Panc1 (cell line): ENCODE data around the gene DSCAM. TPM values are rescaled to one million over a fixed set of nuclear protein-coding genes. Genes with fewer than 3 reads are reported as not detected.

Experiments used
- ATAC-seq: fragments of 200-7000 bp; cut with Tn5 transposase; 2 replicates; pipeline ENCODE4 v1.9.1; 2020; ENCODE audit warnings: mild to moderate bottlenecking, moderate library complexity
- BruUV-seq: library from RNA; stranded (reverse); fragments of 400-500 nt; replicated peaks from 2 replicates; lab custom pipeline; 2021; lab: Mats Ljungman, UMichigan
- CTCF ChIA-PET: fragments of 300-600 bp; sonication (Branson Sonifier 250); formaldehyde crosslinking; loops from one replicate; lab custom pipeline; 2022; ENCODE audit warnings: antibody characterized with exemption; lab: Charles Lee
- POLR2A ChIA-PET: fragments of 300-600 bp; sonication (Branson Sonifier 250); formaldehyde crosslinking; loops from one replicate; lab custom pipeline; 2022; ENCODE audit warnings: antibody characterized with exemption; lab: Charles Lee
- DNase-seq: peaks from one replicate; pipeline ENCODE4 v3.0.0-alpha.2; 2010; ENCODE audit warnings: low read depth, low spot score
- H3K27ac ChIP-seq: 2 replicates; pipeline ENCODE4 v1.5.1; 2011; ENCODE audit warnings: mild to moderate bottlenecking, low read length, inconsistent platforms
- H3K27me3 ChIP-seq: fragments of 200-500 bp; sonication (Bioruptor generic); 2 replicates; pipeline ENCODE4 v1.6.0; 2014; ENCODE audit warnings: low read length, inconsistent platforms; ENCODE audit not compliant: control insufficient read depth, insufficient read depth
- H3K36me3 ChIP-seq: fragments of 200-500 bp; sonication (Bioruptor generic); 2 replicates; pipeline ENCODE4 v1.5.1; 2014; ENCODE audit warnings: inconsistent platforms, mild to moderate bottlenecking, low read length, moderate library complexity; ENCODE audit not compliant: control insufficient read depth, insufficient read depth
- H3K4me1 ChIP-seq: 2 replicates; pipeline ENCODE4 v1.5.1; 2011; ENCODE audit warnings: inconsistent platforms, mild to moderate bottlenecking, low read length, moderate library complexity; ENCODE audit not compliant: control insufficient read depth, insufficient read depth
- H3K4me3 ChIP-seq, 2 experiments: 2 replicates each; pipeline ENCODE4 v1.5.1; 2011 to 2012; ENCODE audit warnings: low read depth in 2 of 2, low read length in 2 of 2, mild to moderate bottlenecking in 2 of 2, inconsistent platforms in 1 of 2, moderate library complexity in 1 of 2
- H3K9me3 ChIP-seq: fragments of 200-500 bp; sonication (Bioruptor generic); 2 replicates; pipeline ENCODE4 v1.5.1; 2014; ENCODE audit warnings: low read depth, mild to moderate bottlenecking, inconsistent platforms, low read length, moderate library complexity; ENCODE audit not compliant: control insufficient read depth, insufficient read depth
- POLR2AphosphoS5 ChIP-seq: IDR thresholded peaks from 2 replicates; pipeline ENCODE4 v1.6.1; 2012; ENCODE audit warnings: mild to moderate bottlenecking, low read depth, low read length, moderate library complexity
- SIN3A ChIP-seq: IDR thresholded peaks from 2 replicates; pipeline ENCODE4 v1.6.1; 2012; ENCODE audit warnings: low read depth, mild to moderate bottlenecking, low read length, moderate library complexity, borderline replicate concordance; ENCODE audit not compliant: insufficient read depth
- TCF7L2 ChIP-seq: IDR thresholded peaks from 2 replicates; pipeline ENCODE4 v1.6.1; 2011; ENCODE audit warnings: mild to moderate bottlenecking, low read depth, low read length, inconsistent platforms
- in situ Hi-C: cut with HindIII; loops from 2 replicates; pipeline ENCODE4 v1.10.0; 2016; ENCODE audit warnings: low sequenced_read_pairs, low pct_unique_long_range_greater_than_20kb
- intact Hi-C: fragments of 100-400 bp; cut with micrococcal nuclease; formaldehyde crosslinking; loops from one replicate; pipeline ENCODE4 v1.10.0; 2022; ENCODE audit not compliant: unreplicated experiment
- total RNA-seq: library from RNA; stranded (reverse); gene quantifications from one replicate; pipeline ENCODE4 v1.2.1, GENCODE V29; 2021; ENCODE audit not compliant: unreplicated experiment
- TF ChIP-seq, protein P1 (sequence below): fragments of 450-650 bp; IDR thresholded peaks from 2 replicates; pipeline ENCODE4 v1.5.1; 2017; ENCODE audit warnings: mild to moderate bottlenecking
- TF ChIP-seq, protein P2 (sequence below), 2 experiments: IDR thresholded peaks; 2 replicates each; pipeline ENCODE4 v1.6.1; 2011 to 2012; ENCODE audit warnings: low read depth in 2 of 2, control low read depth in 1 of 2, low read length in 1 of 2, mild to moderate bottlenecking in 1 of 2, moderate library complexity in 1 of 2; ENCODE audit not compliant: insufficient read depth in 1 of 2

The DSCAM gene
- total RNA-seq, 1 experiment from 2014 or later: not detected

DNA sequence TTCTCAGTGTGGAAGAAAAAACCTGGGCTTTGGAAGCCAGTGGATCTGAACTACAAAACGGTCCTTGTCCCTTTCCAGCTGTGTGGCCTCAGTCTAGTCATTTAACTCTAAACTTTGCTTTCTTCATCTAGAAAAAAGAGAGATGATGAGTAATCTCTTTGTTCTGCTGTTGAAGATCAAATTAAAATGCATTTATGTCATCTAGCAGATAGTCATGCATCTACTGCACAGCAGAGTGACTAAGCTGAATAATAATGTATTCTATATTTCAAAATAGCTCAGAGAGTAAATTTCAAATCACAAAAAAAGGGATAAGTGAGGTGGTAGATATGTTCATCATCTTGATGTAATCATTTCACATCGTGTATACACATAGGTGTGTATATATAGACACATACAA is 473.2 kb downstream of the DSCAM start:
- ChIA-PET CTCF (no interaction called here), POLR2A (no interaction called here)
- no peak overlapping the region for H3K4me3 ChIP-seq
- no TSS peak for BruUV-seq
- in situ Hi-C loops: no loop called here
- no peak for TF ChIP-seq SIN3A
- TF ChIP-seq, protein P1, sequence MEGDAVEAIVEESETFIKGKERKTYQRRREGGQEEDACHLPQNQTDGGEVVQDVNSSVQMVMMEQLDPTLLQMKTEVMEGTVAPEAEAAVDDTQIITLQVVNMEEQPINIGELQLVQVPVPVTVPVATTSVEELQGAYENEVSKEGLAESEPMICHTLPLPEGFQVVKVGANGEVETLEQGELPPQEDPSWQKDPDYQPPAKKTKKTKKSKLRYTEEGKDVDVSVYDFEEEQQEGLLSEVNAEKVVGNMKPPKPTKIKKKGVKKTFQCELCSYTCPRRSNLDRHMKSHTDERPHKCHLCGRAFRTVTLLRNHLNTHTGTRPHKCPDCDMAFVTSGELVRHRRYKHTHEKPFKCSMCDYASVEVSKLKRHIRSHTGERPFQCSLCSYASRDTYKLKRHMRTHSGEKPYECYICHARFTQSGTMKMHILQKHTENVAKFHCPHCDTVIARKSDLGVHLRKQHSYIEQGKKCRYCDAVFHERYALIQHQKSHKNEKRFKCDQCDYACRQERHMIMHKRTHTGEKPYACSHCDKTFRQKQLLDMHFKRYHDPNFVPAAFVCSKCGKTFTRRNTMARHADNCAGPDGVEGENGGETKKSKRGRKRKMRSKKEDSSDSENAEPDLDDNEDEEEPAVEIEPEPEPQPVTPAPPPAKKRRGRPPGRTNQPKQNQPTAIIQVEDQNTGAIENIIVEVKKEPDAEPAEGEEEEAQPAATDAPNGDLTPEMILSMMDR: no peak
- no peak for TF ChIP-seq POLR2AphosphoS5
- no peak for TF ChIP-seq TCF7L2
- TF ChIP-seq, protein P2, sequence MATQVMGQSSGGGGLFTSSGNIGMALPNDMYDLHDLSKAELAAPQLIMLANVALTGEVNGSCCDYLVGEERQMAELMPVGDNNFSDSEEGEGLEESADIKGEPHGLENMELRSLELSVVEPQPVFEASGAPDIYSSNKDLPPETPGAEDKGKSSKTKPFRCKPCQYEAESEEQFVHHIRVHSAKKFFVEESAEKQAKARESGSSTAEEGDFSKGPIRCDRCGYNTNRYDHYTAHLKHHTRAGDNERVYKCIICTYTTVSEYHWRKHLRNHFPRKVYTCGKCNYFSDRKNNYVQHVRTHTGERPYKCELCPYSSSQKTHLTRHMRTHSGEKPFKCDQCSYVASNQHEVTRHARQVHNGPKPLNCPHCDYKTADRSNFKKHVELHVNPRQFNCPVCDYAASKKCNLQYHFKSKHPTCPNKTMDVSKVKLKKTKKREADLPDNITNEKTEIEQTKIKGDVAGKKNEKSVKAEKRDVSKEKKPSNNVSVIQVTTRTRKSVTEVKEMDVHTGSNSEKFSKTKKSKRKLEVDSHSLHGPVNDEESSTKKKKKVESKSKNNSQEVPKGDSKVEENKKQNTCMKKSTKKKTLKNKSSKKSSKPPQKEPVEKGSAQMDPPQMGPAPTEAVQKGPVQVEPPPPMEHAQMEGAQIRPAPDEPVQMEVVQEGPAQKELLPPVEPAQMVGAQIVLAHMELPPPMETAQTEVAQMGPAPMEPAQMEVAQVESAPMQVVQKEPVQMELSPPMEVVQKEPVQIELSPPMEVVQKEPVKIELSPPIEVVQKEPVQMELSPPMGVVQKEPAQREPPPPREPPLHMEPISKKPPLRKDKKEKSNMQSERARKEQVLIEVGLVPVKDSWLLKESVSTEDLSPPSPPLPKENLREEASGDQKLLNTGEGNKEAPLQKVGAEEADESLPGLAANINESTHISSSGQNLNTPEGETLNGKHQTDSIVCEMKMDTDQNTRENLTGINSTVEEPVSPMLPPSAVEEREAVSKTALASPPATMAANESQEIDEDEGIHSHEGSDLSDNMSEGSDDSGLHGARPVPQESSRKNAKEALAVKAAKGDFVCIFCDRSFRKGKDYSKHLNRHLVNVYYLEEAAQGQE (IDR thresholded peaks at IDR 0.05; ENCODE audit: insufficient read depth in 1 of 2, low read depth in 2 of 2, low read length in 1 of 2): no peak
- H3K27ac ChIP-seq: no peak overlapping the region
- intact Hi-C loops: no loop called here
- no peaks in the 10 kb centered on the region for H3K27me3 ChIP-seq
- no peaks in the 10 kb centered on the region for H3K9me3 ChIP-seq
- ATAC-seq: no peak
- DNase-seq: no peak
- H3K36me3 ChIP-seq: no peaks in the 10 kb centered on the region
- no peaks in the 10 kb centered on the region for H3K4me1 ChIP-seq

DNA sequence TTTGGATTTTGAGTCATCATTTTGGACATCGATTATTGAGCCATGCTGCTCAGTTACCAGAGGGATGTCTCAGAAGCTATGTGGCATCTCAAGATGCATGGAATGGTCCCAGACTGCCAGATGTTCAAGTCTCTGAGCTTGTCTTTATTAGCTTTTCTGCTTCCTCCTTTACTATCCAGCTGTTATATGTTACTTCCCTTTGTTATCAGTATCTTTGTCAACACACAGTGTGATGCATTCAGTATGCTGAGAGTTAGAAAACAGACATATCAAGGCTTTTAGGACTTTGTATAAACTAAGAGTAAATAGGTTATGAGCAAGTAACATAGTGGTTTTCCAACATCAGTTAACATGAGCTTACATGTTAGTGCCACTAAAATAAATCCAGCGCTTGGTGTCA is 474.5 kb downstream of the DSCAM start:
- Histone ChIP-seq H3K27ac (no peak overlapping the region), H3K4me1 (no peaks in the 10 kb centered on the region), H3K27me3 (no peaks in the 10 kb centered on the region), H3K9me3 (no peaks in the 10 kb centered on the region), H3K4me3 (no peak overlapping the region), H3K36me3 (no peaks in the 10 kb centered on the region)
- DNase-seq (no peak), ATAC-seq (no peak)
- no TSS peak for BruUV-seq
- ChIA-PET CTCF (no interaction called here), POLR2A (interaction anchor here (0.6 kb wide), 1 partner anchor 167 kb away, joined by 3 read pairs; no protein-coding TSS in a partner anchor)
- in situ Hi-C loops (no loop called here), intact Hi-C loops (no loop called here)
- TF ChIP-seq SIN3A: no peak
- TF ChIP-seq, protein P2 (IDR thresholded peaks at IDR 0.05; ENCODE audit: insufficient read depth in 1 of 2, low read depth in 2 of 2, low read length in 1 of 2): no peak
- TF ChIP-seq, protein P1: no peak
- no peak for TF ChIP-seq TCF7L2
- TF ChIP-seq POLR2AphosphoS5: no peak
